Right cardiac atrium (tissue), 5 donors: ENCODE results near the gene CDH3. TPM values are rescaled to one million over a fixed set of nuclear protein-coding genes. Genes with fewer than 3 reads are reported as not detected.

Experiments used
- ATAC-seq, 2 donors: fragments of 200-7000 bp; cut with Tn5 transposase; one replicate each; pipeline versions ENCODE4 v1.8.0 to v1.9.1; 2020; ENCODE audit warnings: moderate library complexity in 2 of 2, mild to moderate bottlenecking in 1 of 2
- DNase-seq, 3 donors: peaks; one replicate each; pipeline ENCODE4 v3.0.0-alpha.2; 2020
- H3K27ac ChIP-seq: one replicate; pipeline ENCODE4 v1.5.1; 2013; ENCODE audit warnings: mild to moderate bottlenecking, low read length, control low read depth, moderate library complexity
- H3K27me3 ChIP-seq: one replicate; pipeline ENCODE4 v1.6.1; 2013; ENCODE audit not compliant: control insufficient read depth, insufficient read depth
- H3K4me1 ChIP-seq: one replicate; pipeline ENCODE4 v1.6.1; 2013; ENCODE audit warnings: low read length; ENCODE audit not compliant: control insufficient read depth, insufficient read depth
- H3K4me3 ChIP-seq: one replicate; pipeline ENCODE4 v1.5.1; 2013; ENCODE audit warnings: low read length, control low read depth
- H3K9me3 ChIP-seq: one replicate; pipeline ENCODE4 v1.6.1; 2013; ENCODE audit warnings: low read length; ENCODE audit not compliant: control insufficient read depth
- WGBS: extraction: QIAGEN DNeasy Blood & Tissue Kit; methylation state at CpG from one replicate; pipeline ENCODE4 v1.1.7; 2013; 5-methylcytosine and 5-hydroxymethylcytosine counted together
- intact Hi-C, 4 donors: fragments of 100-400 bp; cut with DNase I; formaldehyde crosslinking; loops; one replicate each; pipeline versions ENCODE4 v1.11.0 to v1.14.0; 2022 to 2023
- polyA plus RNA-seq: library from polyadenylated mRNA; stranded (reverse); fragments of 200-250 nt; gene quantifications from one replicate; pipeline ENCODE4 v1.2.3, GENCODE V29; 2013
- total RNA-seq, 4 donors: library from RNA; stranded (reverse); fragmentation: NEBNext Ultra II Directional; extraction: Animal tissue kit (Norgen Biotek cat#: 25700); gene quantifications; one replicate each; pipeline ENCODE4 v1.2.1, GENCODE V29; 2021
- donor health status: healthy with polysubstance abuse.
- donor health status: DM: no; HTN: yes; CAD: no.
- donor health status: DM: no; HTN: no; CAD: no.
- donor health status: DM: no; HTN: yes; CAD: no; lungs with severe emphysema.
- donor health status: DM: yes; HTN: yes; CAD: no.

The CDH3 gene
- total and polyA plus RNA-seq, 5 donors = 0.09 to 0.29 (median 0.20) TPM; not detected in 1

- Histone ChIP-seq H3K27me3 (no peaks in the 10 kb centered on the region), H3K9me3 (no peaks in the 10 kb centered on the region), H3K4me1 (no peaks in the 10 kb centered on the region), H3K27ac (no peak overlapping the region), H3K4me3 (no peak overlapping the region)
- intact Hi-C loops = no loop called here
- ATAC-seq (no peak), DNase-seq (no peak)
- 92% methylated on average over 2 of the region's 2 CpGs for WGBS
Observed at GRCh38 chr16:68652659-68653058, 7.5 kb downstream of the CDH3 start.

- WGBS = 44% methylated on average over 6 of the region's 6 CpGs
- Histone ChIP-seq H3K27me3 (no peaks in the 10 kb centered on the region), H3K9me3 (no peaks in the 10 kb centered on the region), H3K4me3 (no peak overlapping the region), H3K27ac (no peak overlapping the region), H3K4me1 (no peaks in the 10 kb centered on the region)
- ATAC-seq = peak in 1 of 2 donors; percentile 82
- intact Hi-C loops = no loop called here
- DNase-seq = no peak
Observed at GRCh38 chr16:68655806-68656205, 10.7 kb downstream of the CDH3 start.

- peak; percentile 23 to 75 for ATAC-seq
- Histone ChIP-seq H3K27me3 (no peaks in the 10 kb centered on the region), H3K9me3 (no peaks in the 10 kb centered on the region), H3K4me1 (no peaks in the 10 kb centered on the region), H3K27ac (no peak overlapping the region), H3K4me3 (no peak overlapping the region)
- intact Hi-C loops = no loop called here
- WGBS = 51% methylated on average over 2 of the region's 2 CpGs
- DNase-seq = no peak
Observed at GRCh38 chr16:68656751-68657150, 11.6 kb downstream of the CDH3 start.

GRCh38 chr16:68658341-68658973, 13.3 kb downstream of the CDH3 start:
- intact Hi-C loops = no loop called here
- Histone ChIP-seq H3K27me3 (no peaks in the 10 kb centered on the region), H3K27ac (no peak overlapping the region), H3K4me3 (no peak overlapping the region), H3K4me1 (no peaks in the 10 kb centered on the region), H3K9me3 (no peaks in the 10 kb centered on the region)
- no peak for DNase-seq
- ATAC-seq = no peak
- WGBS = 65% methylated on average over 13 of the region's 13 CpGs

GRCh38 chr16:68658974-68659360, 13.9 kb downstream of the CDH3 start:
- H3K27me3 ChIP-seq = no peaks in the 10 kb centered on the region
- H3K27ac ChIP-seq = no peak overlapping the region
- WGBS = 46% methylated on average over 1 of the region's 1 CpG
- H3K4me3 ChIP-seq = no peak overlapping the region
- intact Hi-C loops = no loop called here
- DNase-seq = no peak
- no peak for ATAC-seq
- peaks cover 1% of the 10 kb centered on the region for H3K4me1 ChIP-seq
- H3K9me3 ChIP-seq = no peaks in the 10 kb centered on the region

GRCh38 chr16:68659412-68660358, 14.6 kb downstream of the CDH3 start:
- Histone ChIP-seq H3K4me1 (peaks cover 2% of the 10 kb centered on the region), H3K9me3 (no peaks in the 10 kb centered on the region), H3K4me3 (no peak overlapping the region), H3K27me3 (no peaks in the 10 kb centered on the region), H3K27ac (no peak overlapping the region)
- WGBS = 50% methylated on average over 8 of the region's 8 CpGs
- intact Hi-C loops = no loop called here
- ATAC-seq = no peak
- no peak for DNase-seq

- DNase-seq = no peak
- H3K4me3 ChIP-seq = no peak overlapping the region
- intact Hi-C loops = no loop called here
- no peak overlapping the region for H3K27ac ChIP-seq
- no peaks in the 10 kb centered on the region for H3K9me3 ChIP-seq
- no peaks in the 10 kb centered on the region for H3K27me3 ChIP-seq
- 57% methylated on average over 6 of the region's 6 CpGs for WGBS
- no peak for ATAC-seq
- peaks cover 2% of the 10 kb centered on the region for H3K4me1 ChIP-seq
Observed at GRCh38 chr16:68660359-68660795, 15.3 kb downstream of the CDH3 start.

GRCh38 chr16:68662035-68662434, 16.9 kb downstream of the CDH3 start:
- ATAC-seq (no peak), DNase-seq (no peak)
- Histone ChIP-seq H3K4me3 (no peak overlapping the region), H3K27ac (no peak overlapping the region), H3K4me1 (peaks cover 2% of the 10 kb centered on the region), H3K9me3 (no peaks in the 10 kb centered on the region), H3K27me3 (no peaks in the 10 kb centered on the region)
- intact Hi-C loops = no loop called here
- 91% methylated on average over 1 of the region's 1 CpG for WGBS

GRCh38 chr16:68664297-68664696, 19.2 kb downstream of the CDH3 start:
- Histone ChIP-seq H3K4me3 (no peak overlapping the region), H3K4me1 (peaks cover 2% of the 10 kb centered on the region), H3K27me3 (no peaks in the 10 kb centered on the region), H3K9me3 (no peaks in the 10 kb centered on the region), H3K27ac (no peak overlapping the region)
- DNase-seq = no peak
- intact Hi-C loops = no loop called here
- WGBS = 46% methylated on average over 2 of the region's 2 CpGs
- no peak for ATAC-seq

- Histone ChIP-seq H3K4me3 (no peak overlapping the region), H3K4me1 (peaks cover 2% of the 10 kb centered on the region), H3K9me3 (no peaks in the 10 kb centered on the region), H3K27ac (no peak overlapping the region), H3K27me3 (no peaks in the 10 kb centered on the region)
- intact Hi-C loops = no loop called here
- WGBS = 87% methylated on average over 5 of the region's 5 CpGs
- ATAC-seq (no peak), DNase-seq (no peak)
Observed at GRCh38 chr16:68665501-68665900, 20.4 kb downstream of the CDH3 start.

GRCh38 chr16:68668266-68668665, 23.2 kb downstream of the CDH3 start:
- H3K27me3 ChIP-seq = no peaks in the 10 kb centered on the region
- H3K27ac ChIP-seq = no peak overlapping the region
- ATAC-seq = no peak
- no peak overlapping the region for H3K4me3 ChIP-seq
- peaks cover 2% of the 10 kb centered on the region for H3K4me1 ChIP-seq
- intact Hi-C loops = no loop called here
- WGBS = 76% methylated on average over 4 of the region's 4 CpGs
- H3K9me3 ChIP-seq = no peaks in the 10 kb centered on the region
- no peak for DNase-seq
